ENCODE data around the gene GATAD2A. TPM values are rescaled to one million over a fixed set of nuclear protein-coding genes. Genes with fewer than 3 reads are reported as not detected.
"Not testable (repeated sequence)": the region's sequence is repeated elsewhere in the genome, so short reads cannot be mapped to it uniquely, and the experiment has no call there.

The GATAD2A gene
- total RNA-seq, 1 donor from 2014 or later: 91.0 TPM

DNA sequence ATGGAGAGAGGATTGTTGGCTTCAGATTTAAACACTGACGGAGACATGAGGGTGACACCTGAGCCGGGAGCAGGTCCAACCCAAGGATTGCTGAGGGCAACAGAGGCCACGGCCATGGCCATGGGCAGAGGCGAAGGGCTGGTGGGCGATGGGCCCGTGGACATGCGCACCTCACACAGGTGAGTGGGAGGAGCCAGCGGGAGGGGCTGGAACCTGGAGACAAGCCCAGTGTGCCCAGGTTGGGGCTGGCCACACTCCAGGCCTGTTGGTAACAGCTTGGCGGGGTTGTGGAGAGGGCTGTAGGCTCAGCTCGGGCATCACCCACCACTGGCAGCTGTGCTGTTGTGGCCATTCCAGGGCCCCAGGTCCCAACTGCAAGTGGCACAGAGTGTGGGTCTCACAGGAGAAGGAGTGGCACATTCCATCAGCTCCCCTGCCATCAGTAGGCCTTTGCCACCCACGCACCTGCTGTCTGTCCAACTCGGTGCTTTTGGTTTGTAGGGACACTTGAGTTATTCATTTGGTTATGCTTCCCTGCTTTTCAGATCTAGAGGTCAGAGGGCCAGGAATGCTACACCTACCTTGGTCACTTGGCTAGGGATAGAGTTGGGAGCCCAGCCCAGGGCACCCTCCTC is 60.1 kb downstream of the GATAD2A start:
- Mint-ChIP-seq H3K4me1 (ENCODE audit: low read depth) (peaks cover 40% of the 10 kb centered on the region), H3K9me3 (ENCODE audit: low read depth) (peaks cover 20% of the 10 kb centered on the region), H3K4me3 (ENCODE audit: low read depth) (no peak overlapping the region), H3K27ac (peak overlapping the region; percentile 97), H3K36me3 (ENCODE audit: insufficient read depth) (peaks cover 42% of the 10 kb centered on the region), H3K27me3 (no peaks in the 10 kb centered on the region)
- TF ChIP-seq, protein P1, sequence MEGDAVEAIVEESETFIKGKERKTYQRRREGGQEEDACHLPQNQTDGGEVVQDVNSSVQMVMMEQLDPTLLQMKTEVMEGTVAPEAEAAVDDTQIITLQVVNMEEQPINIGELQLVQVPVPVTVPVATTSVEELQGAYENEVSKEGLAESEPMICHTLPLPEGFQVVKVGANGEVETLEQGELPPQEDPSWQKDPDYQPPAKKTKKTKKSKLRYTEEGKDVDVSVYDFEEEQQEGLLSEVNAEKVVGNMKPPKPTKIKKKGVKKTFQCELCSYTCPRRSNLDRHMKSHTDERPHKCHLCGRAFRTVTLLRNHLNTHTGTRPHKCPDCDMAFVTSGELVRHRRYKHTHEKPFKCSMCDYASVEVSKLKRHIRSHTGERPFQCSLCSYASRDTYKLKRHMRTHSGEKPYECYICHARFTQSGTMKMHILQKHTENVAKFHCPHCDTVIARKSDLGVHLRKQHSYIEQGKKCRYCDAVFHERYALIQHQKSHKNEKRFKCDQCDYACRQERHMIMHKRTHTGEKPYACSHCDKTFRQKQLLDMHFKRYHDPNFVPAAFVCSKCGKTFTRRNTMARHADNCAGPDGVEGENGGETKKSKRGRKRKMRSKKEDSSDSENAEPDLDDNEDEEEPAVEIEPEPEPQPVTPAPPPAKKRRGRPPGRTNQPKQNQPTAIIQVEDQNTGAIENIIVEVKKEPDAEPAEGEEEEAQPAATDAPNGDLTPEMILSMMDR (IDR thresholded peaks at IDR 0.05; ENCODE audit: unreplicated experiment): no peak
- DNase-seq (ENCODE audit: low spot score, unreplicated experiment): no peak

DNA sequence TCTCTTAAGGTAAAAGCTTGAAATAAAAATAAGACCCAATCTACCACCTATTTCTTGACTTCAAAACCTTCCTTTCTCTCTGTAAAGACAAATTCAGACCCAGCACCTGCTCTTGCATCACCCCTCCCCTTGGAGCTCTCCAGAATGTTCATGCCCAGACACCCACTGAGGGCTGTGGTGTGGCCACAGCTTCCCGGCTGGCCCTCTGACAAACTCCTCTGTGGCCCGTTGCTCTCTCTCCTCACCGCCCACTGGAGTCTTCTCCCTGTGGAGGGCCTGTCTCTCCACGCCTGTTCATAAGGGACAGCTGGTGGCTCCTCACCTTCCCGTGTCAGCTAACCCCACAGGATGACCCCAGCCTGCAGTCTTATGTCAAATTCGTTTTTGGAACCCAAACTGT is 60.7 kb downstream of the GATAD2A start:
- DNase-seq (ENCODE audit: low spot score, unreplicated experiment): no peak
- Mint-ChIP-seq H3K4me3 (ENCODE audit: low read depth) (no peak overlapping the region), H3K27me3 (no peaks in the 10 kb centered on the region), H3K27ac (peak overlapping the region; percentile 9), H3K36me3 (ENCODE audit: insufficient read depth) (peaks cover 43% of the 10 kb centered on the region), H3K4me1 (ENCODE audit: low read depth) (peaks cover 36% of the 10 kb centered on the region), H3K9me3 (ENCODE audit: low read depth) (peaks cover 20% of the 10 kb centered on the region)
- TF ChIP-seq, protein P1 (IDR thresholded peaks at IDR 0.05; ENCODE audit: unreplicated experiment): no peak

DNA sequence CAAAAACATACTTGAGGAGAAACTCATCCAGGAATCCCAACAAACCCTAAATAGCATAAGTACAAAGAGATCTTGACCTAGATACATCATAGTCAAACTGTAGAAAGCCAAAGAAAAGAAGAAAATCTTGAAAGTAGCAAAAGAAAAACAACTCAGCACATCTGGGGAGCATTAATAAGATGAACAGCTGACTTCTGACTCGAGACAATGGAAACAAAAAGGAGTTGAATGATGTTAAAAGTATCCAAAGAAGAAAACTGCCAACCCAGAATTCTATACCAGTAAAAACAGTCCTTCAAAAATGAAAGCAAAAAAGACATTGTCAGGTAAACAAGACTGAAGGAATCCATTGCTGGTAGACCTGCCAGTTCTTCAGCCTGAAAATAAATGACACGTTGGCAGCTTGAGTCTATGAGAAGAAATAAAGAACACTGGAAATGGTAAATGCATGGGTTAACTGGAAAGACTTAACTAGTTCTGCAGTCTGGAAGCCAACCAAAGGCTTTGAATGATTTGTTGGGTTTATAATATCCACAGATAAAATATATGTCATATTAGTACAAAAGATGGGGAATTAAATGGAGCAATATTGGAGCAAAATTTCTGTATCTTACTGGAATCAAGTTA is 63.1 kb downstream of the GATAD2A start:
- no peak overlapping the region for H3K4me3 Mint-ChIP-seq (ENCODE audit: low read depth)
- no peak for DNase-seq (ENCODE audit: low spot score, unreplicated experiment)
- TF ChIP-seq, protein P1 (IDR thresholded peaks at IDR 0.05; ENCODE audit: unreplicated experiment): no peak
- H3K36me3 Mint-ChIP-seq (ENCODE audit: insufficient read depth): peaks cover 43% of the 10 kb centered on the region
- no peak overlapping the region for H3K27ac Mint-ChIP-seq
- no peaks in the 10 kb centered on the region for H3K27me3 Mint-ChIP-seq
- H3K9me3 Mint-ChIP-seq (ENCODE audit: low read depth): peaks cover 20% of the 10 kb centered on the region
- H3K4me1 Mint-ChIP-seq (ENCODE audit: low read depth): peaks cover 14% of the 10 kb centered on the region

DNA sequence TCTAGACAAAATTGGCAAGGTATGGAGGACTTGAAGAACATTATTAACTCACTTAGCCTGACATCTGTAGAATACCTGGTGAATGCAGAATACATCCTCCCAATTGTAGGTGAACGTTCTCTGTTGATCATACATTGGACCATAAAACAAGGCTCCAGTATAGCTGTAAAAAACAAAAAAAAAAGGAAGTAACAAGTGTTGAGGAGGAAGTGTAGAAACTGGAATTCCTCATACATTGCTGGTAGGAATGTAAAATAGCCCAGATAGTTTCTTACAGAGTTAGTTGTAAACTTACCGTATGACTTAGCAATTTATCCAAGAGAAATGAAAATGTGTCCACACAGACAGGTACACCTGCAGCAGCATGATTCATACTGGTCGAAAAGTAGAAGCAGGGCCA is 65.1 kb downstream of the GATAD2A start:
- peaks cover 40% of the 10 kb centered on the region for H3K36me3 Mint-ChIP-seq (ENCODE audit: insufficient read depth)
- no peak for DNase-seq (ENCODE audit: low spot score, unreplicated experiment)
- H3K27ac Mint-ChIP-seq: peak overlapping the region; percentile 15
- H3K27me3 Mint-ChIP-seq: no peaks in the 10 kb centered on the region
- H3K4me1 Mint-ChIP-seq (ENCODE audit: low read depth): peaks cover 2% of the 10 kb centered on the region
- H3K9me3 Mint-ChIP-seq (ENCODE audit: low read depth): peaks cover 20% of the 10 kb centered on the region
- H3K4me3 Mint-ChIP-seq (ENCODE audit: low read depth): no peak overlapping the region
- TF ChIP-seq, protein P1 (IDR thresholded peaks at IDR 0.05; ENCODE audit: unreplicated experiment): no peak

DNA sequence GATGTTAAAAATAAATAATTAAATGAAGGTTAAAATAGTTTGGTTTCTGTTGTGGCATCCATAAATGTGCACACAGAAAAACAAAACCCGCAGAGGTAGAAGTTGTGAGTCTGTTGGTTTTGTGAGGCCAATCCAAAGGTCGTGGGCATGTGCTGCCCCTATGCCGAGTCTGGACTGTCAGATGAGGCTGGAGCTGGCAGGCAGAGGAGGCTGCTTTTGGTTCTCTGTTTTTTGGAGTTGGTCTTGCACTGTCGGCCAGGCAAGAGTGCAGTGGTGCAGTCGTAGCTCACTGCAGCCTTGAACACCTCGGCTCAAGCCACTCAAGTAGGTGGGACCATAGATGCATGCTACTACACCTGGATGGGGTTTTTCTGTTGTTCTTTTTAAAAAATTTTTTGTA is 66.2 kb downstream of the GATAD2A start:
- TF ChIP-seq, protein P1 (IDR thresholded peaks at IDR 0.05; ENCODE audit: unreplicated experiment): no peak
- no peaks in the 10 kb centered on the region for H3K27me3 Mint-ChIP-seq
- DNase-seq (ENCODE audit: low spot score, unreplicated experiment): no peak
- no peak overlapping the region for H3K4me3 Mint-ChIP-seq (ENCODE audit: low read depth)
- H3K27ac Mint-ChIP-seq: no peak overlapping the region
- peaks cover 30% of the 10 kb centered on the region for H3K36me3 Mint-ChIP-seq (ENCODE audit: insufficient read depth)
- H3K4me1 Mint-ChIP-seq (ENCODE audit: low read depth): peaks cover 4% of the 10 kb centered on the region
- peaks cover 18% of the 10 kb centered on the region for H3K9me3 Mint-ChIP-seq (ENCODE audit: low read depth)

DNA sequence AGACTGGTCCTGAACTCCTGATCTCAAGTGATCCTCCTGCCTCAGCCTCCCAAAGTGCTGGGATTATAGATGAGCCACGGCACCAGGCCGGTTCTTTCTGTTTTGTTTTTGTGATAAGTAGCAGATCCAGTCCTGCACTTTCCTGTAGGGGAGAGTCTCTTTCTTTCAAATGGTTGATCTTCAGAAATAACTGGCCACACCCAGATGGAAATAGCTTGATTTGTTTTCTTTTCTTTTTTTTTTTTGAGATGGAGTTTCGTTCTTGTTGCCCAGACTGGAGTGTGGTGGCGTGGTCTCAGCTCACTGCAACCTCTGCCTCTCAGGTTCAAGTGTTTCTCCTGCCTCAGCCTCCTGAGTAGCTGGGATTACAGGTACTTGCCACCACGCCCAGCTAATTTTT is 66.6 kb downstream of the GATAD2A start:
- Mint-ChIP-seq H3K36me3 (ENCODE audit: insufficient read depth) (peaks cover 26% of the 10 kb centered on the region), H3K9me3 (ENCODE audit: low read depth) (peaks cover 16% of the 10 kb centered on the region)
- DNase-seq (ENCODE audit: low spot score, unreplicated experiment); H3K4me1 Mint-ChIP-seq (ENCODE audit: low read depth); H3K27me3 Mint-ChIP-seq; H3K4me3 Mint-ChIP-seq (ENCODE audit: low read depth); H3K27ac Mint-ChIP-seq: not testable (repeated sequence)

All from progenitor cell of endocrine pancreas (in vitro differentiated cells).